HAP-1 (cell line): Measurements from ENCODE around the gene EPHX1.

ENCODE experiments used
- DNase-seq, 2 experiments: peaks; one replicate each; pipeline ENCODE4 v3.0.0-alpha.2; 2016 to 2020; ENCODE audit warnings: low spot score in 2 of 2
- H3K27me3 ChIP-seq: fragments of 250-450 bp; sonication (Bioruptor Pico); 2 replicates; pipeline ENCODE4 v1.5.1; 2020; ENCODE audit warnings: low read depth, mild to moderate bottlenecking, moderate library complexity
- H3K36me3 ChIP-seq: fragments of 250-450 bp; sonication (Bioruptor Pico); replicated peaks from 2 replicates; pipeline ENCODE4 v1.5.1; 2020; ENCODE audit warnings: mild to moderate bottlenecking
- H3K4me1 ChIP-seq: fragments of 250-450 bp; sonication (Bioruptor Pico); 2 replicates; pipeline ENCODE4 v1.5.1; 2020; ENCODE audit warnings: mild to moderate bottlenecking
- H3K4me3 ChIP-seq: fragments of 250-450 bp; sonication (Bioruptor Pico); 2 replicates; pipeline ENCODE4 v1.5.1; 2020; ENCODE audit warnings: mild to moderate bottlenecking, moderate library complexity
- H3K9me3 ChIP-seq: fragments of 250-450 bp; sonication (Bioruptor Pico); 2 replicates; pipeline ENCODE4 v1.5.1; 2020; ENCODE audit warnings: mild to moderate bottlenecking, moderate library complexity
- in situ Hi-C: fragments of 300-500 bp; cut with MboI; formaldehyde crosslinking; loops from 3 replicates; pipeline ENCODE4 v1.14.3; 2020; ENCODE audit warnings: low sequenced_read_pairs, inconsistent platforms, mixed read lengths

Gene EPHX1

DNA sequence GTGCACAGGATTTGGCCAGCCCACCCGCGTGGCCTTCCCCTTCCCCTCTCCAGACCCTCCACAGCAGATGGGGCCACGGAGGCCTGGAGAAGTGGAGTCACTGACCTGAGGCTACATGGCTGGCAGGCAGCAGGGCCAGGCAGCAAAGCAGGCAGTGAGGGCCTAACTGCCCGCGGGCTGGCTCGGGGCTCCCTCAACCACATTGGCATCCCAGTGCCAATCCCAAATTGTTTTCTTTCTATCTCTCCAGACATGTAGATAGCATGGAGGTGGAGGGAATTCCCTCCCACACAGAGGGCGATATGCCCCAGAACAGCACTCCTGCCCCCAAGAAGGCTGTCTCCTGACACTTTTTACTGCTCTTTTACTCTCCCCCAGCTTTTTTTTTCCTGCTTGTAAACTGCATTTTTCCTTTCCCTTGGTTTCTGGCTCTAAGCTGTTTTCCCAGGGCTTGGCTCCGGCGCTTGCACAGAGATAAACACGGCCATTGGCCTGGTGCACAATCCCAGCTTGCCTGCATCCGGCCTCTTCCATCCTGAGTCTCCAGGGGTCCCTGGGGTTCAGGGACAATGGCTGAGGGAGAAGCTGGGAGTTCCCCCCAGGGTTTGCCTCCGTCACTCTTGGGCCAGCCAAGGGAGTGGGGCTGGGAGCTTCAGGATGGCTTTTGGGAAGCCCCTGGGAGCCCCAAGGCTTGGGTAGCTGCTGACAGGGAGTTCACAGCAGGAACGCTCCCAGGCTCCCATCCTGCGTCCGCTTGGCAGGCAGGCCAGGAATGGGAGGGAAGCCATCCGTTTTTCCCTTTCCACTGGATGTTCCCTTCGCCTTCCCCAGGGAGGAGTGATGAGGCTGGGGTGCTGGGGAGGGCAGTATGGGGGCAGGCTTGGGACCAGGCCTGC lies 7.0 kb downstream of the EPHX1 start:
- H3K9me3 ChIP-seq: no peaks in the 10 kb centered on the region
- no peak for DNase-seq
- H3K4me1 ChIP-seq: peaks cover 3% of the 10 kb centered on the region; the same call in 1 of the 2 replicates
- H3K27me3 ChIP-seq: no peaks in the 10 kb centered on the region
- H3K4me3 ChIP-seq: no peak overlapping the region
- H3K36me3 ChIP-seq: no peaks in the 10 kb centered on the region
- in situ Hi-C loops: no loop called here

GRCh38 chr1:225817611-225818061 lies 7.7 kb downstream of the EPHX1 start:
- H3K4me3 ChIP-seq: no peak overlapping the region
- no peak for DNase-seq
- in situ Hi-C loops: no loop called here
- H3K27me3 ChIP-seq: no peaks in the 10 kb centered on the region
- no peaks in the 10 kb centered on the region for H3K9me3 ChIP-seq
- no peaks in the 10 kb centered on the region for H3K36me3 ChIP-seq
- H3K4me1 ChIP-seq: peaks cover 3% of the 10 kb centered on the region; the same call in 1 of the 2 replicates

DNA sequence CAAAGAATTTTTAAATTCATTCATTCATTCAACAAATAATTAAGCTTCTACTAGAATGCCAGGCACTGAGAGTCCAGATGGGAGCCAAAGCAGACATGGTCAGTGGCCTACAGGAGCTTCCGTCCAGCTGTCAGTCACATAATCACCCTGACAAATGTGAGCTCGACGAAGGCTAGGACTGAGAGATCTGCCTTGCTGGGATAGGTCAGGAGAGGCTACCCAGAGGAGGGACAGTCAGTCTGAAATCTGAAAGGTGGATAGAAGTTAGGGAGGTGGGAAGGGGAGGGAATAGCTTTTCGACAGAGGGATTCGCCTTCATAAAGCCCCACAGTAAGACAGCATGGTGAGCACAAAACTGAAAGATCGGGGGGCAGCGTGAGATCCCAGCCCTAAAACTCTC lies 8.3 kb downstream of the EPHX1 start:
- Histone ChIP-seq H3K36me3 (no peaks in the 10 kb centered on the region), H3K27me3 (no peaks in the 10 kb centered on the region), H3K4me1 (peaks cover 3% of the 10 kb centered on the region; the same call in 1 of the 2 replicates), H3K9me3 (no peaks in the 10 kb centered on the region), H3K4me3 (no peak overlapping the region)
- no peak for DNase-seq
- in situ Hi-C loops: no loop called here

GRCh38 chr1:225819346-225820192 lies 9.6 kb downstream of the EPHX1 start:
- Histone ChIP-seq H3K4me1 (peaks cover 3% of the 10 kb centered on the region; the same call in 1 of the 2 replicates), H3K9me3 (no peaks in the 10 kb centered on the region), H3K4me3 (no peak overlapping the region), H3K36me3 (no peaks in the 10 kb centered on the region), H3K27me3 (no peaks in the 10 kb centered on the region)
- no peak for DNase-seq
- in situ Hi-C loops: no loop called here

GRCh38 chr1:225820522-225821120 lies 10.7 kb downstream of the EPHX1 start:
- Histone ChIP-seq H3K4me1 (peaks cover 3% of the 10 kb centered on the region; the same call in 1 of the 2 replicates), H3K4me3 (no peak overlapping the region), H3K9me3 (no peaks in the 10 kb centered on the region), H3K27me3 (no peaks in the 10 kb centered on the region), H3K36me3 (no peaks in the 10 kb centered on the region)
- DNase-seq: no peak
- in situ Hi-C loops: no loop called here

DNA sequence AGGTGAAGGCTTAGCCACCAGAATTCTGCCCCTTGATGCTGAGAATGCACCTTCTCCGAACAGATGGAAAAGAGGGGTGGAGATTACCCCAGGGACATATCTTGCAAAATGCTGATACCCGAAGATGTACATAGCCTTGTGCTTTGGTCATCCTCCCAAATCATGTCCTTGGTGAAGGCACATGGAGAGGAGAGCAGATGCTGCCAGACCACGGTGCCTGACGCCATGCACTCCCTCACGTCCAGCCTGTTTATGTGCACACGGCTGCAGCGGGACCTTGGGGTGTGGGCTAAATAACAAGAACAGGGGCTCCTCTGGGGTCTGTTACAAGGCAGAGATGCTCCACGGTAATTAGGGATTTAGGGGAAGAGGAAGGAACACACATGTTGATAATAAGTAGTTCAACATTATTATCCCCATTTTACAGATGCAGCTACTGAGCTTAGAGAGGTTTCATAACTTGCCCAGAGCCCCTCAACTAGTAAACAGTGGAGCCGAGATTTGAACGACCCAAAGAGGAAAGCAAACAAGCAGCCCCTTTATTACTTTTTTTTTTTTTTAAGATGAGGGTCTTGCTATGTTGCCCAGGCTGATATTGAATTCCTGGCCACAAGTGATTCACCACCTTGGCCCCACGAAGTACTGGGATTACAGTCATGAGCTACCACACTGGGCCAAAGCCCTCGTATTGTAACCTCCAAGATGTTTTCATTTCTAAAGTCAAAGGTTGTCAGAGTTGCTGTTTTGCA lies 12.9 kb downstream of the EPHX1 start:
- no peak overlapping the region for H3K4me3 ChIP-seq
- H3K4me1 ChIP-seq: peaks cover 3% of the 10 kb centered on the region; the same call in 1 of the 2 replicates
- in situ Hi-C loops: no loop called here
- H3K9me3 ChIP-seq: no peaks in the 10 kb centered on the region
- no peaks in the 10 kb centered on the region for H3K36me3 ChIP-seq
- H3K27me3 ChIP-seq: no peaks in the 10 kb centered on the region
- DNase-seq: no peak

- no peak for DNase-seq
Observed at GRCh38 chr1:225823811-225824261, 13.9 kb downstream of the EPHX1 start.

DNA sequence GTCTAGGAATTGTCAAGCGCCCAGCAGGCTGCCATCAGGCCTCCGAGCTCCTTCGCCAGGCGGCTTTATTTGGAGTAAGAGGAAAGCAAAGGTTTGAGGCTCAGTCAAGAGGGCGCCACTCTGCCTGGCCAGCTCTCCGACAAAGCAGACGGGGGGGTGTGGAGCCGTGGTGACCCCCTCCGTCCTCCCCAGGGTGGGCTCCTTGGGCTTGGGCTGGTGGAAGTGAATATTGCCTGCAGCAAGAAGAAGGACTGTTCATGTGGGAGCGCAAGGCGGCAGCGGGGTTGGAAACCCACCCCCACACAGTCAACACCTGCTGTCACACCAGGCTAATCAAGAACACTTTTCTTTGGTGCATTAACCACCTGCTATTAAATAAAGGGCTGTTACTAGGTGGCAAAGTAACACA lies 14.6 kb downstream of the EPHX1 start:
- H3K4me1 ChIP-seq: no peaks in the 10 kb centered on the region
- in situ Hi-C loops: no loop called here
- H3K4me3 ChIP-seq: no peak overlapping the region
- DNase-seq: no peak
- H3K9me3 ChIP-seq: no peaks in the 10 kb centered on the region
- H3K36me3 ChIP-seq: no peaks in the 10 kb centered on the region
- no peaks in the 10 kb centered on the region for H3K27me3 ChIP-seq

More at GRCh38 chr1:225823811-225824261, 13.9 kb downstream of the EPHX1 start:
- Histone ChIP-seq H3K4me1 (no peaks in the 10 kb centered on the region), H3K27me3 (no peaks in the 10 kb centered on the region), H3K36me3 (no peaks in the 10 kb centered on the region), H3K9me3 (no peaks in the 10 kb centered on the region), H3K4me3 (no peak overlapping the region)
- in situ Hi-C loops: no loop called here

DNA sequence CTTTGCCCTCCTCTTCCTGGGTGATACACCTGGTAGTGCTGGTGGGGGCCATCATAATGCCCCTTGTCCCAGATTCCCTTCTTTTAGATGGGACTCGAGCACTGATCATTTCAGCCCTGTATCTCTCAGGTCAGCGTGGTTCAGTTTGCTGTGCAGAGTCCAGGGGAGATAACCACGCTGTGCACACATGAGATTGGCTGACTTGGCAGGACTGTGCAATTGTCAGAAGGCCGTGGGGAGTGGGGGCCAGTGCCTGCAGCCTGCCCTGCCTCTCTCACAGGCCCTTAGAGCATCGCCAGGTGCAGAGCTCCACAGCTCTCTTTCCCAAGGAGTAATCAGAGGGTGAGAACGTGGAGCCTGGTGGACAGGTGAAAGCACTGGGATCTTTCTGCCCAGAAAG lies 15.2 kb downstream of the EPHX1 start:
- H3K4me1 ChIP-seq: no peaks in the 10 kb centered on the region
- in situ Hi-C loops: no loop called here

DNA sequence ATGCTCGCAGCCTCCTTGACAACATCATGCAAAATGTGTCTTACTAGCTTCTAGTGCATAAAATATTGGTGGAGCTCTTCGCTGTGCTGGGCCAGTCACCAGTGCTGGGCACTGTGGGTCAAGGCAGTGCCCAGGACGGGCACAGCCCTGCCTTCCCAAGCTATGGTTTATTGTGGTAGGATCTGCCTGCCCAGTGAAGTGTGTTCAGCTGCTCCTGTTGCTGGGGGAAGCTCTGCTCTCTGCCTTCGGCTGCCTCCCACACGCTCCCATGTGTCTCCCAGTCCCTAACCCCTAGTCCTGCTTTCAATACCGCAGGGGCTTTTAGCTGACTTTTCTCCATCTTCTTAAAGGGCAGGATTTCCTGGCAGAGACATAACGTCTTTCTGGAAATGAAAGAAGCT lies 15.7 kb downstream of the EPHX1 start:
- no peaks in the 10 kb centered on the region for H3K4me1 ChIP-seq
- no peaks in the 10 kb centered on the region for H3K36me3 ChIP-seq
- no peak for DNase-seq
- no peak overlapping the region for H3K4me3 ChIP-seq
- H3K9me3 ChIP-seq: no peaks in the 10 kb centered on the region
- H3K27me3 ChIP-seq: no peaks in the 10 kb centered on the region
- in situ Hi-C loops: no loop called here

More for the DNA sequence above, 15.2 kb downstream of the EPHX1 start:
- Histone ChIP-seq H3K27me3 (no peaks in the 10 kb centered on the region), H3K4me3 (no peak overlapping the region), H3K36me3 (no peaks in the 10 kb centered on the region), H3K9me3 (no peaks in the 10 kb centered on the region)
- DNase-seq: no peak

GRCh38 chr1:225827076-225827475 lies 17.2 kb downstream of the EPHX1 start:
- H3K36me3 ChIP-seq: no peaks in the 10 kb centered on the region; the same call in 1 of the 2 replicates
- in situ Hi-C loops: no loop called here
- no peaks in the 10 kb centered on the region for H3K9me3 ChIP-seq
- DNase-seq: no peak
- H3K4me1 ChIP-seq: no peaks in the 10 kb centered on the region
- H3K27me3 ChIP-seq: no peaks in the 10 kb centered on the region
- no peak overlapping the region for H3K4me3 ChIP-seq

- in situ Hi-C loops: no loop called here
- Histone ChIP-seq H3K4me3 (no peak overlapping the region), H3K36me3 (no peaks in the 10 kb centered on the region; the same call in 1 of the 2 replicates), H3K4me1 (no peaks in the 10 kb centered on the region), H3K27me3 (no peaks in the 10 kb centered on the region), H3K9me3 (no peaks in the 10 kb centered on the region)
- DNase-seq: no peak
Observed at GRCh38 chr1:225828706-225829345, 18.9 kb downstream of the EPHX1 start.
